Spleen (tissue), 7 donors: ENCODE results near the gene IPO7.

ENCODE experiments used
- CTCF ChIP-seq, 11 experiments: fragments of 200-600 bp in 7 of 11; fragments of 450-650 bp in 4 of 11; sonication (generic) in 4 of 11; IDR thresholded peaks in 8 of 11; conservative IDR thresholded peaks in 3 of 11; 1 replicate in 7 of 11; 2 replicates in 4 of 11; pipeline versions ENCODE4 v1.4.0 to v1.8.0; 2016 to 2021; ENCODE audit warnings: antibody characterized with exemption in 11 of 11, inconsistent platforms in 4 of 11, mild to moderate bottlenecking in 1 of 11
- POLR2AphosphoS5 ChIP-seq, 3 donors: sonication (generic); formaldehyde crosslinking; IDR thresholded peaks; one replicate each; pipeline ENCODE4 v1.5.1; 2017; ENCODE audit warnings: antibody characterized with exemption in 3 of 3
- donor health status: DM: no; HTN: no; CAD: no; lungs with moderate emphysema.
- donor health status: DM: no; HTN: no; CAD: no.
- donor health status: DM: no; HTN: no; CAD: no.

GRCh38 chr11:9347100-9347499, 37.4 kb upstream of the IPO7 start:
- TF ChIP-seq POLR2AphosphoS5 (IDR thresholded peaks at IDR 0.05) (no peak), CTCF (IDR thresholded peaks at IDR 0.05 in 8 of 11, conservative IDR thresholded peaks at IDR 0.05 in 3 of 11) (no peak)
